Mesodermal cell (in vitro differentiated cells): ENCODE measurements around the gene PRDM16.
A peak's percentile ranks its signal among the peaks of the same experiment; 100 is the strongest.

Experiments used
- H3K27ac ChIP-seq: 2 replicates; pipeline ENCODE4 v1.7.0; 2013; ENCODE audit warnings: mild to moderate bottlenecking, low read depth, low read length, moderate library complexity; ENCODE audit not compliant: severe bottlenecking
- H3K36me3 ChIP-seq: 2 replicates; pipeline ENCODE4 v1.7.1; 2013; ENCODE audit warnings: mild to moderate bottlenecking, low read length, moderate library complexity; ENCODE audit not compliant: control insufficient read depth, insufficient read depth
- H3K4me1 ChIP-seq: one replicate; pipeline ENCODE4 v1.7.1; 2013; ENCODE audit warnings: mild to moderate bottlenecking, low read length; ENCODE audit not compliant: insufficient read depth, control insufficient read depth, poor library complexity, severe bottlenecking
- H3K4me3 ChIP-seq: 2 replicates; pipeline ENCODE4 v1.7.0; 2013; ENCODE audit warnings: low read length, control low read depth, mild to moderate bottlenecking; ENCODE audit not compliant: insufficient read depth, poor library complexity, severe bottlenecking; ENCODE audit errors: extremely low read depth
- H3K9me3 ChIP-seq: 2 replicates; pipeline ENCODE4 v1.7.1; 2013; ENCODE audit warnings: mild to moderate bottlenecking, low read length, moderate library complexity; ENCODE audit not compliant: control insufficient read depth
- WGBS, 2 experiments: methylation state at CpG; one replicate each; pipeline ENCODE4 v1.1.5; 2013; ENCODE audit warnings: missing lambda C conversion rate in 2 of 2; ENCODE audit not compliant: insufficient coverage in 2 of 2; 5-methylcytosine and 5-hydroxymethylcytosine counted together

Gene PRDM16

DNA sequence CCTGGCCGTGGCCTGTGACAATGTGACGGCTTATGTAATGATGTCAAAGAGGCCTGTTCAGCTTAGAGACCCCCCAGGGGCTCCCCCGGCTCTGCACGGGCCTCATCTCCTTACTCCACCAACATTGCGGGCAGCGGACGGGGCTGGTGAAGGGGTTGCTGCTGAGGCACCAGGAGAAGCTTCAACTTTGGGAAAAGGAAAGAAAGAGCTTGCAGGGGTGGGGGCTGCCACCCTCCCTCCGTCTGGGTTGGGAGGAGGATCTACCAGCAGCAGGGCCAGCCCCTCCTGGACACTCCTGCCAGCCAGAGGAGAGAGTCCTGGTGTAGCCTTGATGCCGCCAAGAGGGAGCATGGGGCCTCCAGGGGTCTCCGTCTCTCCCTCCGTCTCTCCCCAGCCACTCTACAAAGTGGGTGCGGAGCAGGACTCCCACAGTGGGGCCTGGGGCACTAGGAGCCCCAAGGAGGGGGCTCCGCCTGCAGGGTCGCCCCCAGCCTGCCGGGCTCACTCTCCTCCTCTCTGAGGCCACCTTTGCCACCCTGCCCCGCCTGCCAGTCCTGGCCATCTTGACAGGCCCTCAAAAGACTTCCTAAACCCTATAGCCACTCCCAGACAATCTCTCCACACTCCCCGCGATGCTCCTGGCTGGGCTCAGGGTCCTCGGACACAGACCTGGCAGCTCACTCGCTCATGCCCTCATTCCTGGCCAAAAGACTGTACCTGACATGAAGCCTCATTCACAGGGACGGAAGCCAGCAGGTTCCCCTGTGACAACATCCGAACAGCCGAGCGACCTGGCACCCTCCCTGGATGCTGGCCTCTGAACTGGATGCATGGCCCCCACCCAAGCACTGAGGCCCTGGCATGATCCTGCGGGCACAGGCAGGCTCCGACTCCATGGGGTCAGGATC is 255.0 kb downstream of the PRDM16 start:
- WGBS, 2 experiments = 89 to 93% methylated on average over 16 to 21 of the region's 26 CpGs
- H3K36me3 ChIP-seq = no peaks in the 10 kb centered on the region
- peaks cover 11% of the 10 kb centered on the region for H3K4me1 ChIP-seq
- peak overlapping the region; percentile 64 for H3K27ac ChIP-seq
- H3K4me3 ChIP-seq = no peak overlapping the region
- H3K9me3 ChIP-seq = no peaks in the 10 kb centered on the region

DNA sequence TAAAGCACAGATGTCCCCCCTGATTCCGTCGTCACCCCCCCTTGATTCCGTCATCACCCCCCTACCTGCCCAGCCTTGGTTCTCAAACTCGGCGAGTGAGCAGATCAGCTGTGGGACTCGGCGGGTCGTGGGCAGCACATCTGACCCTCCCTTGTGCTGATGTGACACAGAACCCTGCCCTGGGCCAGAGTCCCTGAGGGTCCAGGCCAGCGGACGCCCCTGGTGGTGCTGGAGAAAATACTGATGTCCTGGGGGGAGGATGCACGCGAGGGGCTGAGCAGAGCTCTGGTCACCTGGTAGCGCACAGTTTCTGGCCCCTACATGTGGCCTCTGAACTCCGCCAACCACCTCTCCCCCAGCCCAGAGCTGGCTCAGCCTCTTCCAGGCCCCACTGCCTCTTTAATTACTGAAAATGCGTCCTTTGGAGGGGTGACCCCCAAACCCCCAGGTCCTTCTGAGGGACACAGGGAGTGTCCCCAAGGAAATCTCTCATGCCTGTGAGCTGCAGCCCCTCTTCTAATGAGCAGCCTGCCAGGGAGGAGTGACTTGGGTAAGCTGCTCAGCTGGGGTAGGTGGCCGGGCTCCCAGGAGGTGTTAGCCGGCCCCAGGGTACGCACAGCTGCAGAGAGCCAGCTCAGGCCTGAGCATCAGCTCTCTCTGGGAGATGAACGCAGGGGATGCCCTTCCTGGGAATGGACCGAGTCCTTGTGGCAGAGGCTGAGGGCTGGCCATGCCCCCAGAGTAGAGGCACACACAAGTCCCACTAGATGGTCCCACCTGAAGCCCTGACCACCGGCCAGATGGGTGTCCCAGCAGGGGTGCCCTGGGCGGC is 255.9 kb downstream of the PRDM16 start:
- WGBS, 2 experiments = 94 to 97% methylated on average over 13 to 14 of the region's 22 CpGs
- Histone ChIP-seq H3K27ac (no peak overlapping the region), H3K4me3 (no peak overlapping the region), H3K4me1 (peaks cover 10% of the 10 kb centered on the region), H3K9me3 (no peaks in the 10 kb centered on the region), H3K36me3 (no peaks in the 10 kb centered on the region)

DNA sequence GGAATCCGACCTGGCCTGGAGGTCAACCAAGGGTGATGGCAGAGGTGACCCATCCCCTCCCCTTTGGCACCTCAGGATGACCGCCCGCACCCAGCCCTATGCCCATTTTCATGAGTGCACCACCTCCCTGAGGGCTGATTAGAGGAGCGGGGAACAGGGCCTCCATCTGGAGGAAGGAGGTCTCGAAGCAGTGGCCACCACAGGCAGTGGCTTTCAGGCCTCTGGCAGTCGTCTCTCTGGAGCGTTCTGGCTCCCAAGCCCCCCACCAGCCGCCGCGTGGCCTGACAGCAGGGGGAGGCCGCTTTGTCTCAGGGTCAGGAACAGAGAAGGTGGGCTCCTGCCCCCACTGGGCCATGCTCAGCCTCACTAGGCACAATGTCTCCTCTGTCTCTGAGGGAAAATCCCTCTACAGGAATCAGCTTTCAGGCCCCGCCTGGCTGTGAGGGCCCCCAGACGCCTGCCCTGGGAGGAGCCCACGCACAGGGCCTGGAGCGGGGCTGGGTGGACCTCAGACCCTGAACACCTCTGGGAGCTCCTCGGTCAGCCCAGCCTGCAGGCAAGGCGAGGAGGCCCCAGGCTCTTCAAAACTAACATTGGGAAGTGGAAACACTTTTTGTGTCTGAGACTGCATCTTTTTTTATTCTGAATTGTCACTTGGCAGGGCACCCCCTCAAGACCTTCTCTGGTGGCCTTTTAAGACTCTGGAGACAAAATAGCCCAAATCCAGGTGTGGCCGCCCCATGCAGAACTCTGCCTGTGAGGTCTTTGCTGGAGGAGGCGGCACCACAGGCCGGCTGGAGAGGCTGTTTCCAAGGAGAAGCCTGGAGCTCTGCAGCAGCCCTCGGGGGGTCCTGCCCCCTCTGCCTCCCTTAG is 257.7 kb downstream of the PRDM16 start:
- peaks cover 18% of the 10 kb centered on the region for H3K4me1 ChIP-seq
- no peak overlapping the region for H3K27ac ChIP-seq
- no peak overlapping the region for H3K4me3 ChIP-seq
- 87 to 88% methylated on average over 14 to 18 of the region's 21 CpGs for WGBS, 2 experiments
- no peaks in the 10 kb centered on the region for H3K9me3 ChIP-seq
- H3K36me3 ChIP-seq = no peaks in the 10 kb centered on the region

DNA sequence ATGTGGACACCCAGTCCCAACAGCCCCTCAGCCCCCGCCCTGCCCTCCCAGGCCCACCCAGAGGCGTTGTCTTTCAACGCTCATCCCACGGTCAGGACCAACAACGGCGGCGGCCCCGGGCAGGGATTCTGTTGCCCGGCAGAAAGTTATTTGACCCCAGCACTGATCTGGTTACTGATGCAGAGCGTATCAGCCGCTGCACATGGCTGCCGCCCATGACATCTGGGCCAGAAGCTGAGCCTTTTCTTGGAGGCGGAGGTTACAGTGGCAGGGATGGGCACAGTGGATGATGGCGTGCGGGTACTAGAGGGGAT is 258.3 kb downstream of the PRDM16 start:
- Histone ChIP-seq H3K4me3 (no peak overlapping the region), H3K27ac (no peak overlapping the region), H3K36me3 (no peaks in the 10 kb centered on the region), H3K4me1 (peaks cover 20% of the 10 kb centered on the region), H3K9me3 (no peaks in the 10 kb centered on the region)
- WGBS, 2 experiments = 84 to 93% methylated on average over 13 to 15 of the region's 15 CpGs

DNA sequence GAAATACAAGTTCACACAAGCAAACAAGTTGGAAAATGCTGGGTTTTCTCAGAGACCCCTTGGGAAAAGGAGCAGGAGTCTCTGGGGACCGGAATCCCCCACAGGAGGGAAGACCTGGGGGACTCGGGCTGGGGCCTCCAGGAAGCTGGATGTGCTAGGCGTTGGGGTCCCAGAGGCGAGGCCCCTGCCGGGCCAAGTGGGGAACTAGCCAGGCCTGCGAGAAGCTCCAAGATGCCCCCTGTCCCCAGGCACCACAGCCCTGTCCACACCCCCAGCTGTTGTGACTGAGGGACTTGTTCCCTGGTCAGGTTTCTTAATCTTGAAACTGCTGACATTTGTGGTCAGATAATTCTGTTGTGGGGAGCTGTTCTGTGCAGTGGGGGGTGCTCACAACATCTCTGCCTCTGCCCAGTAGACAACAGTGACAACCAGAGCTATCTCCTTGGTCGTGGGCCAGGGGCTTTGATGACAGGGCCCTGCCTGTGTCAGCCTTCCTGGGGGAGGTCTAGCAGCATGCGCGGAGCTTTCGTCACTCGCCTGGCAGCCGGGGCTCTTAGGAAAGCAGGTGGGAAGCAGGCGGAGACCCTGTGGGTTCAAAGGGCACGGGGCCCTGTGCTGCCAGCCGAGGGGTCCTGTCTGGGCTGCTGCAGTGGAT is 259.1 kb downstream of the PRDM16 start:
- no peak overlapping the region for H3K4me3 ChIP-seq
- H3K4me1 ChIP-seq = peaks cover 20% of the 10 kb centered on the region
- H3K9me3 ChIP-seq = no peaks in the 10 kb centered on the region
- no peaks in the 10 kb centered on the region for H3K36me3 ChIP-seq
- H3K27ac ChIP-seq = no peak overlapping the region
- 78 to 87% methylated on average over 14 to 15 of the region's 15 CpGs for WGBS, 2 experiments

DNA sequence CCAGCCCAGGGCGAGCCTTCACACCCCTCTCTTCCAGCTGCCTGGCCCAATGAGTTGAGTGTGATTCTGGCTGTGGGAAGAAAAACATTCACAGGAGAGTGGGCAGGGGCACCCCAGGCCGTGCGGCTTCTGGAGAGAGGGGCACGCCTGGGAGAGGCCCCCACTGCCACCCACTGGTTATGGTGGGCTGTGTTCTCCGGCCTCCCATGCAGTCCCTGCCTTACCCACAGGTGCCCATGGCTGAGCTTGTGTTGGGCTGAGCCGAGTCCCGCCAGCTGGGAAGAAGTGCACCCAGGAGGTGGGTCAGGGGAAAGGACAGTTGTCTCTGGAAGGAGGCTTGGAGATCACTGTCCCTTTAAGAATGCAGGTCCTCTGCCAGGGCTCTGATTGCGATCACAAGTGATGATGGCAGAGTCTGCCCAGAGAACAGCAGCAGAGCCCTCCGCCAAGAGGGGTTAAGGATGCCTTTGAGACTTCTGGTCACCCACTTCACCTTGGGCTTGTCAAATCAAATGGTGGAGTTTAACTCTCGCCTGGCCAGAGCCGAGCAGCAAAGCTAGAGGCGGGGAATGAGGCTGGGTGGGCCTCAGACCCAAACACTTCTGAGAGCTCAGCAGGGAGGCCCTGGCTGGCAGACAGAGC is 260.8 kb downstream of the PRDM16 start:
- no peaks in the 10 kb centered on the region for H3K36me3 ChIP-seq
- WGBS, 2 experiments = 78 to 86% methylated on average over 8 to 10 of the region's 12 CpGs
- H3K27ac ChIP-seq = no peak overlapping the region
- no peaks in the 10 kb centered on the region for H3K9me3 ChIP-seq
- peaks cover 20% of the 10 kb centered on the region for H3K4me1 ChIP-seq
- H3K4me3 ChIP-seq = no peak overlapping the region

DNA sequence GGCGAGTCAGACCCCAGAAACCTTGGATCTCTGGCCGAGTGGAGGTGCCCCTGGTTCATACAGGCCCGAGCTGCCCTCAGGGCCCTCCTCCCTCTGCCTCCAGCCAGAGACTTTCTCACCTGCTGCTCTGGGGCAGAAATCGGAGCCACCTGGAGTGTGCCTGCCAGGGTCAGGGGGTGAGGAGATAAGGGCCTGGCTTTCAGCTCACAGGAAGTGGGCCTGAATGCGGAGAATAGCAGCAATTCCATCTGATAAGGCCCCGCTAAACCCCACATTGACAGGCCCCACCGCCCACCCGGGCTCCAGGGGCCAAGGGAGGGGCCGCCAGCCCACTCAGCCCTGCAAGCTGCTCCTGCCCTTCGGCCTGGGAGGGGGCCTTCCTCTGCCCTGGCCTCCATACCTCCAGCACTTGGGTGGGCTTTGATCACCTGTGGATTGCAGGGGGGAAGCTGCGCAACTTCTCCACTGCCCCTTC is 261.8 kb downstream of the PRDM16 start:
- H3K9me3 ChIP-seq = no peaks in the 10 kb centered on the region
- no peak overlapping the region for H3K27ac ChIP-seq
- H3K36me3 ChIP-seq = no peaks in the 10 kb centered on the region
- no peak overlapping the region for H3K4me3 ChIP-seq
- WGBS, 2 experiments = 30 to 58% methylated on average over 5 to 9 of the region's 11 CpGs
- peaks cover 25% of the 10 kb centered on the region for H3K4me1 ChIP-seq

DNA sequence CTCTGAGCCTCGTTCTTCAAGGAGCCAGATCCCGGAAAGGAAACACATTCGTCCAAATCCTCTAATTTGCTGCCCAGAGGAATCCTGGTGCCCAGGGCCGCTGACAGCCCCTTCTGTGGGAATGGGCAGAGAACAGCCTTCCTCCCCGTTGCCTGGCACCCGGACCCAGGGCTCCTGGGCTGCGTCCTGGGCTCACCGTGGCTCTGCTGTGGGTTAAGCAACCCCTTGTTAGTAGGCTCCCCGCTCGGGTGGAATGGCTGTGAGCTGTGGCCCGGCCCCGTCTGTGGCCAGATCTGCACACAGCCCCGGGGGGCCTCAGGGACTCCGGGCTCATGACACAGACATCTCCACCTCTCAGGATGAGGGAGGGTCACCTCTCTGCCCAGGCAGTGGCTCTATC is 262.6 kb downstream of the PRDM16 start:
- H3K4me1 ChIP-seq = peaks cover 25% of the 10 kb centered on the region
- H3K4me3 ChIP-seq = no peak overlapping the region
- 94 to 97% methylated on average over 6 to 7 of the region's 14 CpGs for WGBS, 2 experiments
- H3K27ac ChIP-seq = no peak overlapping the region
- no peaks in the 10 kb centered on the region for H3K36me3 ChIP-seq
- H3K9me3 ChIP-seq = no peaks in the 10 kb centered on the region

DNA sequence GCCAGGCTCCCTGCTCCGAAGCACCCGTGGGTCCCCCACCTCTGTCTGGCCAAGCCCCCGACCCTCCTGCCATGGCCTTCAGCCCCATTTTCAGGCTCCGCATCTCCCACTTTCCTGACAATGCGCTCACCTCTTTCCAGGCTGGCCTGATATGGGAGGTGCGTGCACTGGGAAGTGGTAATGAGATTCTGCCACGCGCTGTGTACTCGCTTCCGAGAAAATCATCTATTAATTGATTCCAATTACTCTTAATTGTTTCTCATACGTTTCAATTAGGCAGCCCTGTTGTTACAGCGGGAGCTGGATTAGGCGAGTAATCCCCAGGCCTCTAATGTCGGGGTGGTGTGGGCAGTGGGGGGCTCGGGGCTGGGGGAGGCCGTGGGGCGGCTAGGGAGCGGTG is 263.0 kb downstream of the PRDM16 start:
- Histone ChIP-seq H3K4me1 (peaks cover 25% of the 10 kb centered on the region), H3K36me3 (no peaks in the 10 kb centered on the region), H3K4me3 (no peak overlapping the region), H3K27ac (no peak overlapping the region), H3K9me3 (no peaks in the 10 kb centered on the region)
- 94% methylated on average over 10 of the region's 18 CpGs for WGBS, 2 experiments
